Right atrium auricular region (tissue), 2 donors: Measurements from ENCODE around the gene SNN. TPM values are rescaled to one million over a fixed set of nuclear protein-coding genes. Genes with fewer than 3 reads are reported as not detected.

Experiments used
- DNase-seq: peaks from one replicate; pipeline ENCODE4 v3.0.0-alpha.2; 2019; ENCODE audit warnings: low spot score
- H3K27ac ChIP-seq, 2 donors: fragments of 200-600 bp; sonication (generic); 1 replicate in 1 of 2; 2 replicates in 1 of 2; pipeline ENCODE4 v1.5.1; 2016 to 2019
- H3K27me3 ChIP-seq, 2 donors: fragments of 200-600 bp; sonication (generic); one replicate each; pipeline versions ENCODE4 v1.5.1 to v1.6.0; 2017 to 2019
- H3K36me3 ChIP-seq: fragments of 200-600 bp; sonication (generic); one replicate; pipeline ENCODE4 v1.5.1; 2016
- H3K4me1 ChIP-seq, 2 donors: fragments of 200-600 bp; sonication (generic); one replicate each; pipeline versions ENCODE4 v1.5.1 to v1.6.0; 2017 to 2019
- H3K4me3 ChIP-seq, 2 donors: fragments of 200-600 bp; sonication (generic); 1 replicate in 1 of 2; 2 replicates in 1 of 2; pipeline ENCODE4 v1.5.1; 2017 to 2019; ENCODE audit warnings: mild to moderate bottlenecking in 1 of 2, moderate library complexity in 1 of 2
- H3K9me3 ChIP-seq, 2 donors: fragments of 200-600 bp; sonication (generic); one replicate each; pipeline ENCODE4 v1.5.1; 2019
- CTCF ChIP-seq, 2 donors: fragments of 200-600 bp; sonication (generic); IDR thresholded peaks; one replicate each; pipeline ENCODE4 v1.5.1; 2019; ENCODE audit warnings: antibody characterized with exemption in 2 of 2
- total RNA-seq, 2 donors: library from RNA; depleted of rRNA; stranded (reverse); fragments of >200 nt; gene quantifications; one replicate each; pipeline ENCODE4 v1.1.0, GENCODE V29; 2016

Gene SNN
- total RNA-seq, 2 donors from 2014 or later, result 18.9 to 20.0 TPM

DNA sequence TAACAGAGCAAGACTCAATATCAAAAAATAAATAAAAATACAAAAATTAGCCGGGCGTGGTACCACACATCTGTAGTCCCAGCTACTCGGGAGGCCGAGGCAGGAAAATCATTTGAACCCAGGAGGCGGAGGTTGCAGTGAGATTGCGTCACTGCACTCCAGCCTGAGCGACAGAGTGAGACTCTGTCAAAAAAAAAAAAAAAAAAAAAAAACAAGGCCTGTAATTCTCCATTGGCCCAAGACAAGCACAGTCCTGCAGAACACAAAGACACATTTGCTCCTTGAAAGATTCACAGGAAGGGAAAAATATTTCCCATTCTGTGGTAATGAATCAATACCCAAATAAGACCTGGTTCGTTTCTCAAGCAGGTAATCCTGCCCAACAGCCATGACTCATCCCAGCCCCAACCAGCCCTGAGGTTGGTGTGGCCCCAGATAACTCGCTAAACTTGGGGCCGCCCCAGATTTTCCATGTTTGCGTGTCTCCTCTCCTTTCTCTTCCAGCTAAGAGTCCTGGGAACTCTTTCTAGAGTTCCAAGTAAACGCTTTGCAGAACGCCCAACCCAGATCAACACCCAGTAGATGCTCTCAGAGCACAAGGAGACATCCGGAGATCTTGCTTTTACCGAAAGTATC is 40.3 kb upstream of the SNN start:
- peaks cover 0 to 11% of the 10 kb centered on the region in 2 donors for H3K4me1 ChIP-seq
- H3K9me3 ChIP-seq, result no peaks in the 10 kb centered on the region
- H3K27me3 ChIP-seq, result no peaks in the 10 kb centered on the region
- no peak for TF ChIP-seq CTCF (IDR thresholded peaks at IDR 0.05)
- DNase-seq, result peak; percentile 77
- no peaks in the 10 kb centered on the region for H3K36me3 ChIP-seq
- peak overlapping the region; percentile 24 to 72 for H3K27ac ChIP-seq
- no peak overlapping the region for H3K4me3 ChIP-seq

DNA sequence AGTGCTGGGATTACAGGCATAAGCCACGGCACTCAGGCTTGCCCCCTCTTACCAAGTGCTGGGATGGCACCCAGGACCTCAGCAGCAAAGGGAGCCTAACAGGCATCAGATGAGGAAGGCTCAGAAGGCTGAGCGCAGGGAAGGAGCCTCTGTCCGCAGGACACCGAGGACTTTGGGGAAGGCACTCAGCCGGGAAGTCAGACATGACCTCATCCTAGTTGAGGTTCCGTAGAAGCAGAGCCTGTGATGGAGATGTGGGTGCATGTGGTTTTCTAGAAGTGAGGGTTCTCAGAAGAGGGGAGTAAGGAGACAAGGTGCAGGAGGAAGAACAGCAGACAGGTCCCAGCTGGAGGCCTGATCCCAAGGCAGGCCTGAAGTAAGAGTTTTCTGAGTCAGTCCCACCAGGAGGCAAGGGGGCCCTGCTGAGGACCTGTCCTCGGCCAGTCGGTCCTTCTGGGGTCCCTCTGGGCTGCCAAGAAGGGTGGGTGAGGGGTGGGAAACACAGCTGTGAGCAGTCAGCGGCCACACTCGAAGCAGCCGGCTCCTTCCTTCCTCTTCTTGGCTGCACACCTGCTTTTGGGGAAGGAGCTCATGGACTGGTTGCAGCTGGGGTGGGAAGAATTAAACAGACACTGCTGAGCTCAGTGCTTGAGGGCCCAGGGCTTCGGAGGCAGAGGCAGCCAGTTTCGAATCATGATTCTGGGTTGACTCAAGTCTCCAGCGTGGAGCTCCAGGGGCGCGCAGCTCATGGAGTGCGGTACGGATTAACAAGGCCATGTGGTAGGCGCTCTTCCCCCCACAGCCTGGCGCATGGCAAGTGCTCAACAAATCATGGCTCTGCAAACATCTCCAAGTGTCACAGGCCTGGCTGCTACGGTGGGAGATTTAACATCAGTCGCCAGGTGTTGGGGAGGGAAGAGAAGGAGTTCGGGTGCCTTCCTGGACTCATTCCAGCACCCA is 38.9 kb upstream of the SNN start:
- Histone ChIP-seq H3K36me3 (no peaks in the 10 kb centered on the region), H3K9me3 (no peaks in the 10 kb centered on the region), H3K4me3 (no peak overlapping the region), H3K4me1 (peaks cover 0 to 16% of the 10 kb centered on the region in 2 donors), H3K27ac (peak overlapping the region; percentile 24 to 72), H3K27me3 (no peaks in the 10 kb centered on the region)
- no peak for TF ChIP-seq CTCF (IDR thresholded peaks at IDR 0.05)
- DNase-seq, result no peak

- Histone ChIP-seq H3K27ac (peak overlapping the region in 1 of 2 donors; percentile 60), H3K27me3 (no peaks in the 10 kb centered on the region), H3K4me3 (no peak overlapping the region), H3K36me3 (no peaks in the 10 kb centered on the region), H3K4me1 (peaks cover 0 to 16% of the 10 kb centered on the region in 2 donors), H3K9me3 (no peaks in the 10 kb centered on the region)
- TF ChIP-seq CTCF (IDR thresholded peaks at IDR 0.05), result no peak
- DNase-seq, result no peak
Measured at GRCh38 chr16:11630046-11630767, 38.0 kb upstream of the SNN start.

- no peak for DNase-seq
- no peaks in the 10 kb centered on the region for H3K27me3 ChIP-seq
- peaks cover 0 to 16% of the 10 kb centered on the region in 2 donors for H3K4me1 ChIP-seq
- no peaks in the 10 kb centered on the region for H3K36me3 ChIP-seq
- TF ChIP-seq CTCF (IDR thresholded peaks at IDR 0.05), result no peak
- no peak overlapping the region for H3K4me3 ChIP-seq
- H3K27ac ChIP-seq, result no peak overlapping the region
- no peaks in the 10 kb centered on the region for H3K9me3 ChIP-seq
Measured at GRCh38 chr16:11630768-11631056, 37.5 kb upstream of the SNN start.

DNA sequence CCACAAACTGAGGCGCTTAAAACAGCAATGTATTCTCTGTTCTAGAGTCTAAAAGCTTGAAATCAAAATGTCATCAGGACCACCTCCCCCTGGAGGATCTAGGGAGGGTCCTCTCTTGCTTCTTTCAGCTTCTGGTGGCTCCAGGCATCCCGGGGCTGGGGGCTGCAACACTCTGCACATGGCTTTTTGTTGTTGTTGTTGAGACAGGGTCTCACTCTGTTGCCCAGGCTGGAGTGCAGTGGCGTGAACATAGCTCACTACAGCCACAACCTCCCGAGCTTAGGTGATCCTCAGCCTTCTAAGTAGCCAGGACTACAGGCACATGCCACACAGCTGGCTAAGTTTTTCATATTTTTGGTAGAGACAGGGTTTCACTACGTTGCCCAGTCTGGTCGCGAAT is 37.0 kb upstream of the SNN start:
- Histone ChIP-seq H3K9me3 (no peaks in the 10 kb centered on the region), H3K36me3 (no peaks in the 10 kb centered on the region), H3K4me3 (no peak overlapping the region), H3K27me3 (no peaks in the 10 kb centered on the region), H3K27ac (no peak overlapping the region), H3K4me1 (peaks cover 0 to 16% of the 10 kb centered on the region in 2 donors)
- no peak for DNase-seq
- TF ChIP-seq CTCF (IDR thresholded peaks at IDR 0.05), result no peak
